ENCODE results near the gene MAD2L1BP.

DNA sequence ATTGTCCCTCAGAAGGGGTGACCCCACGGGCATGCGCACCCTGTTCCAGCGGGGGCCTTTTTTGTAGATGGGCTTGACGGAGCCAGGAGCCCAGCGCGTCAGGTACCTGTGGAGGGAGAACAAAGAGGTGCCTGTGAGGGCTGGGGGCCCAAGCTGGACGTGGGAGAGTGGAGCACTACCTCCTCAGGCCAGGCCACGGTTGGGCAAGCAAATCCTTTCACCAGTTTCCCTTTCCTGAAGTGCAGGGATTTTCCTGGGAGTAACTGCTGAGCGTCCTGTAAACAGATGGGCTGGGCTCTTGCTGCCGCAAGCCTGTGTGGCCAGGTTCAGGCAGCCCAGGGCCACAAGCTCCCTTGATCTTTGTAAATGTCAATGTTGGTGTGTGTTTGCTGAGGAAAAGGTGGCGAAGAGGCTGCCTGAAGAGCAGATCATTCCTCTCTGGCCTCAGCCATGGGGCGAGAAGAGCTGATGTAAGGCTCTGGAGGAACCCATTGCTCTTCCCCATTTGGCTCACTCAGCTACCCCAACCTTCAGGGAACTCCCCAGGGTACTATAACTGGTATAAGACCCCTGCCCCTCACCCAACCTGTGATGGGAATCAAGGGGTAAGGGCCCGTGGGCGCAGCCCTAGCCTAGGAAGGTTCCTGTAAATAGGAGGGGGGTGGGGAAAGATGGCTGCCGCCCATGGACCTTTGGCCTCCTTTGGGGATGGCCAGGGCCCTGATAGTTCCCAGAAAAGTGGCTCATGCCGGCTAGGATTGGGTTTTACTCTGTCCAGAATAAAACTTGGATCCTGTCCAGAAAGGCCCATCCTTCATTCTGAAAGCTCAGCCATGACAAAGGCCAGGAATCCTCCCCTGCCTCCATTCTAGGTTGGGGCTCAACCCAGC, 36.4 kb downstream of the MAD2L1BP start:
- TF ChIP-seq POLR2A (IDR thresholded peaks at IDR 0.05; ENCODE audit: low read length), result no peak
- no peak for TF ChIP-seq GATA1 (IDR thresholded peaks at IDR 0.05; ENCODE audit: low read depth, low read length)

Measured in erythroblast (primary cell).